Activated CD4-positive, alpha-beta T cell treated with anti-CD3 and anti-CD28 coated beads for 36 hours (primary cell): ENCODE measurements around the gene RPTOR. TPM values are rescaled to one million over a fixed set of nuclear protein-coding genes. Genes with fewer than 3 reads are reported as not detected.

ENCODE experiments used
- ATAC-seq: fragments of 200-7000 bp; cut with Tn5 transposase; one replicate; pipeline ENCODE4 v1.10.0; 2021; ENCODE audit warnings: mild to moderate bottlenecking, moderate library complexity
- CTCF ChIA-PET: fragments of 350-600 bp; sonication (Branson Sonifier 250); formaldehyde crosslinking; loops from one replicate; lab custom pipeline; 2021; ENCODE audit warnings: antibody characterized with exemption; lab: Charles Lee
- POLR2A ChIA-PET: fragments of 350-600 bp; sonication (Branson Sonifier 250); formaldehyde crosslinking; loops from one replicate; lab custom pipeline; 2021; ENCODE audit warnings: antibody characterized with exemption, inconsistent platforms; lab: Charles Lee
- DNase-seq: peaks from one replicate; pipeline ENCODE4 v3.0.0-alpha.2; 2020
- H3K27ac Mint-ChIP-seq: one replicate; pipeline ENCODE4 v1.8.0; 2021; ENCODE audit warnings: mixed read lengths
- H3K27me3 Mint-ChIP-seq: one replicate; pipeline ENCODE4 v1.8.0; 2021; ENCODE audit warnings: mixed read lengths
- H3K36me3 Mint-ChIP-seq: one replicate; pipeline ENCODE4 v1.8.0; 2021; ENCODE audit warnings: low read depth, mixed read lengths
- H3K4me1 Mint-ChIP-seq: one replicate; pipeline ENCODE4 v1.8.0; 2021; ENCODE audit warnings: mixed read lengths
- H3K4me3 Mint-ChIP-seq: one replicate; pipeline ENCODE4 v1.8.0; 2021; ENCODE audit warnings: mild to moderate bottlenecking, moderate library complexity, mixed read lengths
- H3K9me3 Mint-ChIP-seq: one replicate; pipeline ENCODE4 v1.8.0; 2021; ENCODE audit warnings: low read depth, mixed read lengths
- intact Hi-C, 2 experiments: fragments of 100-400 bp; cut with DNase I in 1 of 2; cut with micrococcal nuclease in 1 of 2; formaldehyde crosslinking; loops; one replicate each; pipeline versions ENCODE4 v1.14.2 to v1.15.1; 2022 to 2024; cut with DNase I, micrococcal nuclease
- total RNA-seq, 2 experiments: library from RNA; stranded (reverse); gene quantifications; one replicate each; pipeline ENCODE4 v1.2.3, GENCODE V29; 2021

The RPTOR gene
- total RNA-seq, 2 experiments from 2014 or later: 48.6 to 58.1 TPM

DNA sequence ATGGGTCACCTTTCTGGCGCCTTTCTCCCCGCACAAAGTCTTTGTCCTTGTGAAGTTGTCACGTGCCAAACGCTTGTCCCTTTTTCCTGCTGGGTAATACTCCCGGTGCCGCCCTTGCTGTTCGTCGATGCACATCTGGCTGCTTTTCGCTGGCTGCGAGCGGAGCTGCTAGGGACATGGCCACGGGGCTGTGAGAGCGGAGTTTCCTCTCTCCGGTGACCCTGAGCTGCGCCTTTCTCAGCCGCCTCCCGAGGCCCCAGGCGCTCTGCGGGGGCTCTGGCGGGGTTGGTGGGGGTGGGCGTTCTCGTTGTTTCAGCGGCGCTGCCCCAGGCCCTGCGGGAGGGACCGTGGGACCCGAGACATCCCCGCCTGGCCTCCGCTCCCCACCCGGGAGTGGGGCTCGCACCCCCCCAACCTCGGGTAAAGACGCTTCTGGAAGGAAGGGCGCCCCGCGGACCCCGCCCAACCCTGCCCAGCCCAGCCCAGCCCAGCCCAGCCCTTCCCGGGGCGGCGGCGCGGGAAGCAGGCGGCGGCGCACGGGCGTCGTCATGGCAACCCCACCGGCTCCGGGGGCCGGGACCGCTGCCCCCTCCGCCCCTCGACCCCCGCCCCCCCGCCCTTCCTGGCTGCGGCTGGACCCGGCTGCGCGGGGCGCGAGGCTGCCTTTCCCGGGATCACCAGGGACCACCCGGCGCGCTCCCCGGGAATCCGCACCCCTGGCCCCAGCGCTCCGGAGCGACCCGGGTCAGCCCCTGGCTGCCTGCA lies 459.3 kb downstream of the RPTOR start:
- Mint-ChIP-seq H3K36me3 (peaks cover 4% of the 10 kb centered on the region), H3K4me3 (no peak overlapping the region), H3K27me3 (peaks cover 29% of the 10 kb centered on the region), H3K27ac (no peak overlapping the region), H3K4me1 (peaks cover 10% of the 10 kb centered on the region), H3K9me3 (no peaks in the 10 kb centered on the region)
- CTCF ChIA-PET: interaction anchor here (0.7 to 1.4 kb wide), 5 partner anchors 12 to 1163 kb away, joined by 3 read pairs; partner anchors contain the start of gene CHMP6
- no peak for ATAC-seq
- POLR2A ChIA-PET: interaction anchor here (0.7 kb wide), 1 partner anchor 605 kb away, joined by 3 read pairs; no protein-coding TSS in a partner anchor
- DNase-seq: peak; percentile 30
- intact Hi-C loops: no loop called here

DNA sequence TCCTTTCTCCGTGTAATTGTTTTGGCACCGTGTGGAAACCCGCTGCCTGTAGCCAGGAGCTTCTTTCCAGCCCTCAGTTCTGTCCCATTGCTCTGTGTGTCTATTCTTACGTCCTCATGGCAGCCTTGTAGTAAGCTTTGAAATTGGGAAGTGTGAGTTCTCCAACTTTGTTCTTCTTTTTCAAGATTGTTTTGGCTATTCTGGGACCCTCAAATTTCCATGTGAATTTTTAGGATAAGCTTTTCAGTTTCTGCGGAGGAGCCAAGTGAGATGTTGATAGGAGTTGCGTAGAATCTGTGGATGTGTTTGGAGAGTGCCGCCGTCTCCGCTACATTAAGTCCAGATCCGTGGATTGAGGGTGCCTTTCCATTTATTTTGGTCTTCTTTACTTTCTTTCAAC lies 462.3 kb downstream of the RPTOR start:
- Mint-ChIP-seq H3K36me3 (peaks cover 4% of the 10 kb centered on the region), H3K4me1 (peaks cover 10% of the 10 kb centered on the region), H3K4me3 (no peak overlapping the region), H3K27ac (no peak overlapping the region), H3K9me3 (peaks cover 5% of the 10 kb centered on the region), H3K27me3 (peaks cover 29% of the 10 kb centered on the region)
- no peak for DNase-seq
- CTCF ChIA-PET: interaction anchor here (0.9 to 1.2 kb wide), 4 partner anchors 9 to 580 kb away, joined by 3 to 4 read pairs (median 3); no protein-coding TSS in a partner anchor
- POLR2A ChIA-PET: no interaction called here
- intact Hi-C loops: no loop called here
- ATAC-seq: no peak

DNA sequence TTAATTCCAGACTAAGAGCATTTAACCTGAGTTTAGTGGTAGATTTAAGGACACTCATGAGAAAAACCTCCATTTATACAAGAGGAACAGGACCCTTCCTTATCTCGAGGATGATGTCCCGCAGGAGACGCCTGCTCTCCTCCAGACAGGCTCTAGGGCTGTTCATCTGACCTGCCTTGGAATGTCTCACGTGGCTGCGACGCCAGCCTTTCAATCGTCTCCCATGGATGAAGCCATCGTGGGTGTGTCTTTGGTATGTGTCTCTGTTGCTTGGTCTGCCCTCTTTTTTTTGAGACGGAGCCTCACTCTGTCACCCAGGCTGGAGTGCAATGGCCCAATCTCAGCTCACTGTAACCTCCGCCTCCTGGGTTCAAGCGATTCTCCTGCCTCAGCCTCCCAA lies 463.5 kb downstream of the RPTOR start:
- ATAC-seq: no peak
- DNase-seq: no peak
- H3K27ac Mint-ChIP-seq: no peak overlapping the region
- H3K9me3 Mint-ChIP-seq: peaks cover 5% of the 10 kb centered on the region
- peaks cover 4% of the 10 kb centered on the region for H3K36me3 Mint-ChIP-seq
- H3K27me3 Mint-ChIP-seq: peaks cover 22% of the 10 kb centered on the region
- H3K4me3 Mint-ChIP-seq: no peak overlapping the region
- ChIA-PET CTCF (no interaction called here), POLR2A (no interaction called here)
- intact Hi-C loops: no loop called here
- H3K4me1 Mint-ChIP-seq: peaks cover 10% of the 10 kb centered on the region

DNA sequence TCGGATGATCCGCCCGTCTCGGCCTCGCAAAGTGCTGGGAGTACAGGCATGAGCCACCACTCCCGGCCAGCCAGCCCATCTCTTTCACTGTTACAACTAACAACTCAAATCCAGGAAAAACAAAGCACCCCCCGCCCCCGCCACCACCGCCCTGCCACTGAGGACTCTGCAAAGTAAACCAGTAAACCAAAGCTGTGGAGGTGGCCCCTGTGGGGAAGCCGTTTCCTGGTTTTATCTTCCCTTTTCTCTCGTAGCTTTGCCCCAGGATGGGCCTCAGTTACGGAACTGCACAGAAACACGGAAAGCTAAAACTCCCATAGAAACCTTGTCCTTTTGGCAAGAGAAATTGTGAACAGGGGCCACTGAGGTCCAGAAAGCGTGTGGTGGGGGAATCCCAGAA lies 464.5 kb downstream of the RPTOR start:
- DNase-seq: no peak
- POLR2A ChIA-PET: no interaction called here
- Mint-ChIP-seq H3K4me1 (peaks cover 6% of the 10 kb centered on the region), H3K36me3 (peaks cover 4% of the 10 kb centered on the region), H3K27ac (no peak overlapping the region), H3K4me3 (no peak overlapping the region), H3K27me3 (peaks cover 17% of the 10 kb centered on the region), H3K9me3 (peaks cover 5% of the 10 kb centered on the region)
- intact Hi-C loops: no loop called here
- CTCF ChIA-PET: interaction anchor here (0.6 to 2.9 kb wide), 3 partner anchors 9 to 14 kb away, joined by 3 to 18 read pairs (median 3); no protein-coding TSS in a partner anchor
- no peak for ATAC-seq

DNA sequence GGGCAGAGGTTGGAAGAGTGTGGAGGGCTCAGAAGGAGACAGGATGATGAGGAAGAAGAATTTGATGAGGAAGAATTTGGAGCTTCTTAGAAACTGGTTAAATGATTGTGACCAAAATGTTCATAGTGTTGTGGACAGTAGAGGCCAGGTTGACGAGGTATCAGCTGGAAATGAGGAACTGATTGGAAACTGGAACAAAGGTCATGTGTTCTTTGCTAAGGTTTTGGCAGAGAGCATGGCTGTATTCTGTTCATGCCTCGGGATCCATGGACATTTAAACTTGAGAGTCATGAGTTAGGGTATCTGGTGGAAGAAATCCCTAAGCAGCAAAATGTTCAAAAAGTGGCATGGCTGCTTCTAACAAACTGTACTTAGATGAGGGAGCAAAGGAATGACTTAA lies 466.3 kb downstream of the RPTOR start:
- intact Hi-C loops: no loop called here
- ATAC-seq (no peak), DNase-seq (no peak)
- POLR2A ChIA-PET: no interaction called here
- peaks cover 4% of the 10 kb centered on the region for H3K36me3 Mint-ChIP-seq
- H3K9me3 Mint-ChIP-seq: peaks cover 5% of the 10 kb centered on the region
- H3K4me1 Mint-ChIP-seq: no peaks in the 10 kb centered on the region
- CTCF ChIA-PET: interaction anchor here (2.9 kb wide), 1 partner anchor 13 kb away, joined by 18 read pairs; no protein-coding TSS in a partner anchor
- no peak overlapping the region for H3K4me3 Mint-ChIP-seq
- peaks cover 11% of the 10 kb centered on the region for H3K27me3 Mint-ChIP-seq
- H3K27ac Mint-ChIP-seq: no peak overlapping the region

DNA sequence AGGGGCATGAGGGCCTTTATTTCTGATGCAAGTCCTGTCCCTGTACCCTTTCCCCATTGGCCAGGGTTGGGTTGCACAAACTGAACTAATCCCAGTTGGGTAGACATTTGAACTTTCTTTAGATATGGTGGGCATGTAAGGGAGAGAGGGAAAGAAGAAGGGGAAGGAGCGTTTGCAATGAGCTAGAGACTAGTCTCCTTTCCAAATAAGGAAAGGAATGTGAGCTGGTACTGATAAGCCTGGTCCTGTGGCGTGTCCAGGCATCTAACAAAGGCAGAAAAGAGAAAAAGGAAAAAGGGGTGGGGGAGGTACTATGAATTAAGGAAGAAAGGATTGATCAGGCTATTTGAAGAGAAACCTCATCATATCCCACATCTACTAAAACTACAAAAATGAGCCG lies 467.3 kb downstream of the RPTOR start:
- Mint-ChIP-seq H3K4me1 (no peaks in the 10 kb centered on the region), H3K27ac (no peak overlapping the region), H3K9me3 (peaks cover 9% of the 10 kb centered on the region), H3K36me3 (peaks cover 4% of the 10 kb centered on the region), H3K4me3 (no peak overlapping the region), H3K27me3 (peaks cover 2% of the 10 kb centered on the region)
- ATAC-seq (no peak), DNase-seq (no peak)
- intact Hi-C loops: no loop called here
- ChIA-PET POLR2A (interaction anchor here (0.7 kb wide), 1 partner anchor 64 kb away, joined by 3 read pairs; no protein-coding TSS in a partner anchor), CTCF (interaction anchor here (0.8 to 0.9 kb wide), 3 partner anchors 8 to 23 kb away, joined by 3 read pairs; no protein-coding TSS in a partner anchor)

DNA sequence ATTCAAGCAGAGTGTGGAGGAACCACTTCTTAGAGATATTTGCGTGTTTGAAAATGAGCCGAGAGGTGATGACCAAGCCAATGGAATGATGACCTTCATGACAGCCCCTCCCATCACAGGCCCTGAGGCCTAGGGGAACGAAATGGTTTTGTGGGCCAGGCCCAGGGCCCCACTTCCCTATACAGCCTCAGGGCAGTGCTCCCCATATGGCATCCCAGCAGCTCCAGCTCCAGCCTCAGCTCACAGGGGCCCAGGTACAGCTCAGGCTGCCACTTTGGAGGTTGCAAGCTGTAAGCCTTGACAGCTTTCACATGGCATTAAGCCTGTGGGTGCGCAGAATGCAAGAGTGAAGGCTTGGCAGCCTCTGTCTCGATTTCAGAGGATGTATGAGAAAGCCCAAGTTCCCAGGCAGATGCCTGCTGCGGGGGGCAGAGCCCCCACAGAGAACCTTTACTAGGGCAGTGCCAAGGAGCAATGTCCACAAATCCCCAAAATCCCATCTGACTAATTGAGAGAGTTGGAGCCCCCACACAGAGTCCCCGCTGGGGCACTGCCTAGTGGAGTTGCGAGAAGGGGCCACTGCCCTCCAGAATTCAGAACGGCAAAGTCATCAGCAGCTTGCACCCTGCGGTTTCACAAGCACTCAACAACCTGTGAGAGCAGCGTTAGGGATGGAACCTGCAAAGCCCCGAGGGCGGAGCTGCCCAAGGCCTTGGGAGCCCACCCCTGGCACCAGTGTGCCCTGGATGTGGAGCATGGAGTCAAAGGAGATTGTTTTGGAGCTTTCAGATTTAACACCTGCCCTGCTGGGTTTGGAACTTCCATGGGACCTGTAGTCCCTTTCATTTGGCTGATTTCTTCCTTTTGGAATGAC lies 468.2 kb downstream of the RPTOR start:
- CTCF ChIA-PET: interaction anchor here (0.5 to 0.8 kb wide), 3 partner anchors 11 to 761 kb away, joined by 3 read pairs; no protein-coding TSS in a partner anchor
- no peak overlapping the region for H3K27ac Mint-ChIP-seq

DNA sequence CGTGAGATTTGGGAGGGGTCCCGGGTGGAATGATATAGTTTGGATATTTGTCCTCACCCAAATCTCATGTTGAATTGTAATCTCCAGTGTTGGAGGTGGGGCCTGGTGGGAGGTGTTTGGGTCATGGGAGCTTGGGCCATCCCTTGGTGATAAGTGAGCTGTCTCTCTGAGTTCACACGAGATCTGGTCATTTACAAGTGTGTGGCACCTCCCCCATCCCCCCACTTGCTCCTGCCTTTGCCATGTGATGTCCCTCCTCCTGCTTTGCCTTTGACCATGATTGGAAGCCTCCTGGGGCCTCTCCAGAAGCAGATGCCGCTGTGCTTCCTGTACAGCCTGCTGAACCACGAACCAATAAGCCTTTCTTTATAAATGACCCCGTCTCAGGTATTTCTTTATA lies 469.0 kb downstream of the RPTOR start:
- Mint-ChIP-seq H3K4me1 (peaks cover 11% of the 10 kb centered on the region), H3K27me3 (no peaks in the 10 kb centered on the region), H3K4me3 (no peak overlapping the region), H3K9me3 (peaks cover 10% of the 10 kb centered on the region), H3K36me3 (peaks cover 4% of the 10 kb centered on the region), H3K27ac (no peak overlapping the region)
- POLR2A ChIA-PET: no interaction called here
- CTCF ChIA-PET: interaction anchor here (0.7 kb wide), 1 partner anchor 532 kb away, joined by 3 read pairs; no protein-coding TSS in a partner anchor
- ATAC-seq: no peak
- intact Hi-C loops: no loop called here
- no peak for DNase-seq

More for the DNA sequence above, 468.2 kb downstream of the RPTOR start:
- Mint-ChIP-seq H3K4me1 (peaks cover 3% of the 10 kb centered on the region), H3K36me3 (peaks cover 4% of the 10 kb centered on the region), H3K9me3 (peaks cover 10% of the 10 kb centered on the region), H3K4me3 (no peak overlapping the region), H3K27me3 (no peaks in the 10 kb centered on the region)
- POLR2A ChIA-PET: no interaction called here
- no peak for ATAC-seq
- intact Hi-C loops: no loop called here
- no peak for DNase-seq

DNA sequence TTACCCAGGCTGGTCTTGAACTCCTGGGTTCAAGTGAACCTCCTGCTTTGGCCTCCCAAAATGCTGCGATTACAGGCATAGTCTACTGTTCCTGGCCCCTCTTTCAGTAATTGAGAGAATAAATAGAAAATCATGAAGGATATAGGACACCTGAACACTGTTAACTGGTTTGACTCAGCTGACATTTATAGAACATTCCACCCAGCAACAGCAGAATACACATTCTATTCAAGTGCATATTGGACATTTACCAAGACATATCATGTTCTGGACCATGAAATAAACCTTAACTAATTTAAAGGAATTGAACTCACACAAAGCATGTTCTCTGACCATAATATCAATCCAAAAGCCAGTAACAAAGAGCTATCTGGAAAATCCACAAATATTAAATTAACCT lies 470.5 kb downstream of the RPTOR start:
- peaks cover 17% of the 10 kb centered on the region for H3K4me1 Mint-ChIP-seq
- peaks cover 10% of the 10 kb centered on the region for H3K9me3 Mint-ChIP-seq
- peaks cover 4% of the 10 kb centered on the region for H3K36me3 Mint-ChIP-seq
- DNase-seq (no peak), ATAC-seq (no peak)
- intact Hi-C loops: no loop called here
- ChIA-PET CTCF (interaction anchor here (0.6 to 1.3 kb wide), 4 partner anchors 8 to 83 kb away, joined by 3 to 5 read pairs (median 4); no protein-coding TSS in a partner anchor), POLR2A (no interaction called here)
- no peak overlapping the region for H3K4me3 Mint-ChIP-seq
- H3K27me3 Mint-ChIP-seq: no peaks in the 10 kb centered on the region
- H3K27ac Mint-ChIP-seq: no peak overlapping the region
